Fibroblast of mammary gland (primary cell): ENCODE data around the gene RIN1.

Source experiments
- DNase-seq: peaks from one replicate; pipeline ENCODE4 v3.0.0-alpha.2; 2010; ENCODE audit warnings: low read depth
- H3K4me3 ChIP-seq: 2 replicates; pipeline ENCODE4 v1.5.1; 2011; ENCODE audit warnings: low read depth, mild to moderate bottlenecking, low read length, moderate library complexity; ENCODE audit not compliant: control insufficient read depth
- TF ChIP-seq, protein P1 (sequence below): conservative IDR thresholded peaks from 2 replicates; pipeline ENCODE4 v1.5.1; 2011; ENCODE audit warnings: low read depth, low read length, inconsistent platforms; ENCODE audit not compliant: control insufficient read depth, insufficient read depth

Gene RIN1

DNA sequence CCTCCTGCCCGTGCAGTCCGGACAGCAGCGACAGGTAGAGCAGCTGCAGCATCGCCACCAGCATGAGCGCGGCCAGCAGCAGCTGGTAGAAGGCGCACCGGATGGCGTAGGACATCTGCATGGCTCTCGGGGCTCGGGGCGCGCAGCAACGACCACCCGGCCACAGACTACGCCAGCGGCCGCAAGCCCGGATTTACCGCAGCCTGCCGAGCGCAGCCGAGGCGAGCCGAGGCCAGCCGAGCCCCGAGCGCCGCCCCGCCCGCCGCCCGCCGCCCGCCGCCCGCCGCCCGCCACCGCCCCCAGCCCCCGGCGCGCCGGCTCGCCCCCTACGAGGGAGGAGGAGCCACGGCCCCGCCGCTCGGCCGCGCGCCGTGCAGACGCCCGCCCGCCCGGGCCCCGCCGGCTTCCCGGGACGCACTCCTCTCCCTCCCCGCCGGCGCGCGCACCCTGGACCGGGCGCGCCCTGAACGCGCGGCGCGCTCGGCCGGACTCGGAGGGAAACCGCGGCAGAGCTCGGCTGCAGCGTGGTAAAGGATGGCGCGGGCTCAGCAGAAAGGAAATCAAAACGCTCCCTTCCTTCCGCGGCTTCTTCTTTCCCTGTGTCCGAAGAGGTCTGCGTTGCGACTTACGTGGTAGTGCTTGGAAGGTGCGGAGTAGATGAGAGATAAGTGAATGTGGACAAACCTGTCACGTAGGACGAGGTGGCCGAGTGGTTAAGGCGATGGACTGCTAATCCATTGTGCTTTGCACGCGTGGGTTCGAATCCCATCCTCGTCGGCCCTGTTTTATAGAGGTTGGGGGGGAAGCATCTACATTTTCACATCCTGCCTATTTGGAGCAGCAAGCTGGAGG is 11.4 kb upstream of the RIN1 start, which contains the start of gene B4GAT1:
B4GAT1 (minus strand) TSS at position 205 of the 852 bp plus-strand sequence; CDS start at position 121, 84 bp downstream.
- TF ChIP-seq, protein P1, sequence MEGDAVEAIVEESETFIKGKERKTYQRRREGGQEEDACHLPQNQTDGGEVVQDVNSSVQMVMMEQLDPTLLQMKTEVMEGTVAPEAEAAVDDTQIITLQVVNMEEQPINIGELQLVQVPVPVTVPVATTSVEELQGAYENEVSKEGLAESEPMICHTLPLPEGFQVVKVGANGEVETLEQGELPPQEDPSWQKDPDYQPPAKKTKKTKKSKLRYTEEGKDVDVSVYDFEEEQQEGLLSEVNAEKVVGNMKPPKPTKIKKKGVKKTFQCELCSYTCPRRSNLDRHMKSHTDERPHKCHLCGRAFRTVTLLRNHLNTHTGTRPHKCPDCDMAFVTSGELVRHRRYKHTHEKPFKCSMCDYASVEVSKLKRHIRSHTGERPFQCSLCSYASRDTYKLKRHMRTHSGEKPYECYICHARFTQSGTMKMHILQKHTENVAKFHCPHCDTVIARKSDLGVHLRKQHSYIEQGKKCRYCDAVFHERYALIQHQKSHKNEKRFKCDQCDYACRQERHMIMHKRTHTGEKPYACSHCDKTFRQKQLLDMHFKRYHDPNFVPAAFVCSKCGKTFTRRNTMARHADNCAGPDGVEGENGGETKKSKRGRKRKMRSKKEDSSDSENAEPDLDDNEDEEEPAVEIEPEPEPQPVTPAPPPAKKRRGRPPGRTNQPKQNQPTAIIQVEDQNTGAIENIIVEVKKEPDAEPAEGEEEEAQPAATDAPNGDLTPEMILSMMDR: no peak
- peak within 1 kb of the TSS; percentile 88 for H3K4me3 ChIP-seq
- peak; percentile 92 for DNase-seq

DNA sequence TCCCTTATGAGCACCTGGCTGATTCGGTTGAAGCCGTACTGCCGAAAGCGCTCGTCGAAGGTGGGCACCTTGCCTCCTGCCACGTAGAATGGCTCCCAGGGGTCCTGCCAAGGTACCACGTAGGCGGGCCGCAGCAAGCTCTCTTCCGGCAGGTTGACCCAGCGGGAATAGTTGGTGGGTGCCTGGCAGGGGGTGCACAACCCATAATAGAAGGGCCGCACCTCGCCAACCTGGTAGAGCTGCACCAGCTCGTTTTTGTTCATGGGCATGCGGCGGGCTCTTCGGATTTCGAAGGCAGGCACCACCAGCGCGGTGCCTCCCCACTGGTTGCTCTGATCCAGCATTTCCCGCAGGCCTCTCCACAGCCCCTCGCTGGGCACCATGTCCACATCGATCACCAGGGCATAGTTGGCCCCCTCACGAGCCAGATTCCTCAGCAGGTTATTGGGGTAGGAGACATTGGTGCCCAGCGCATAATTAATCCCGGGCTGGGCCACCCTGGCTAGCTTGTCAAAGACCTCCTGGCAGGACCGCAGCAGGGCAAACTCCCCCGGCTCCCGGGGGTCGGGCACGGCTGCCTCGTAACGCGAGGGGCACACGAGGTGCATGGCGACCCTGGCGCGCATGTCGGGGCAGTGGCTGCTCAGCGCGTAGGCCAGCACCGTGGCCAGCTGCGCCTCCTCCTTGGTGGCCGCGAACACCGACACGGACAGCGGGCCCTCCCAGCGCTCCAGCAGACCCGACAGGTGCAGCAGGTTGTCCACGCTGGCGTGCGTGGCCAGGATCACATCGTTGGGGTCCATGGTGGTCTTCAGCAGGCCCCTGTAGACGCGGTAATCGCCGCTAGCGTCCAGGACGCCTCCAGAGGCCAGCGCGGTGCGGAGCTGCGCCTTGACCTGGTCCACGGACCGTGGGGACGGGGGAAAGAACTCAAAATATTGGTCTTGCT is 10.5 kb upstream of the RIN1 start:
- H3K4me3 ChIP-seq: peak overlapping the region; percentile 88
- TF ChIP-seq, protein P1: no peak
- no peak for DNase-seq

- no peak for DNase-seq
- TF ChIP-seq, protein P1: no peak
- H3K4me3 ChIP-seq: peak overlapping the region; percentile 94
Observed at GRCh38 chr11:66345316-66345649, 9.0 kb upstream of the RIN1 start.

GRCh38 chr11:66344550-66345315 is 8.5 kb upstream of the RIN1 start, which contains the start of gene BRMS1:
Gene BRMS1, minus strand, starts transcription at chr11:66345104. Its CDS starts 2,870 bp downstream, at chr11:66342234.
- peak; percentile 96 for DNase-seq
- peak within 1 kb of the TSS; percentile 94 for H3K4me3 ChIP-seq
- TF ChIP-seq, protein P1: peak; percentile 12

GRCh38 chr11:66343176-66343575 is 6.9 kb upstream of the RIN1 start:
- no peak overlapping the region for H3K4me3 ChIP-seq
- no peak for DNase-seq
- TF ChIP-seq, protein P1: no peak

DNA sequence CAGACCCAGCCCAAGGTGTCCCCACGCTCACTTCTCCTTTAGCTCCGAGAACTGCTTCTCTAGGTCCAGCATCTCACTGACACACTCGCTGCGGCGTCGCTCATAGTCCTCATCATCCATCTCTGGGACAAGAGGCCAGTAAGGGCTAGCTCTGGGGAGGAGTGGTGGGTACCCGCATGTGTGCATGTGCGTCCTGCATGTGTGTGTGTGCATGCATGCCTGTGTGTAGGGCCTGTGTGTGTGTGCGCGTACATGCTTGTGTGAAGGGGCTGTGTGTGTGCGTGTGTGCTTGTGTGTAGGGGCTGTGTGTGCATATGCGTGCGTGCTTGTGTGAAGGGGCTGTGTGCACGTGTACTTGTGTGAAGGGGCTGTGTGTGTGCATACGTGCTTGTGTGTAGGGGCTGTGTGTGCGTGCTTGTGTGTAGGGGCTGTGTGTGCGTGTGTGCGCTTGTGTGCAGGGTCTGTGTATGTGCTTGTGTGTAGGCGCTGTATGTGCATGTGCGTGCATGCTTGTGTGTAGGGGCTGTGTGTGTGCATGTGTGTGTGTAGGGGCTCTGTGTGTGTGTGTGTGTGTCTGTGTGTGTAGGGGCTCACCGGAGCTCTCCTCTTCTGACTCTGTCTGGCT is 5.4 kb upstream of the RIN1 start:
- no peak overlapping the region for H3K4me3 ChIP-seq
- DNase-seq: no peak
- TF ChIP-seq, protein P1: no peak
